ENCODE results near the gene OMP. TPM values are rescaled to one million over a fixed set of nuclear protein-coding genes. Genes with fewer than 3 reads are reported as not detected.
A peak's percentile ranks its signal among the peaks of the same experiment; 100 is the strongest.

Gene OMP
- total and polyA plus RNA-seq, 2 donors (not counting 1 experiment from before 2014, with no cell fraction given), result not detected

DNA sequence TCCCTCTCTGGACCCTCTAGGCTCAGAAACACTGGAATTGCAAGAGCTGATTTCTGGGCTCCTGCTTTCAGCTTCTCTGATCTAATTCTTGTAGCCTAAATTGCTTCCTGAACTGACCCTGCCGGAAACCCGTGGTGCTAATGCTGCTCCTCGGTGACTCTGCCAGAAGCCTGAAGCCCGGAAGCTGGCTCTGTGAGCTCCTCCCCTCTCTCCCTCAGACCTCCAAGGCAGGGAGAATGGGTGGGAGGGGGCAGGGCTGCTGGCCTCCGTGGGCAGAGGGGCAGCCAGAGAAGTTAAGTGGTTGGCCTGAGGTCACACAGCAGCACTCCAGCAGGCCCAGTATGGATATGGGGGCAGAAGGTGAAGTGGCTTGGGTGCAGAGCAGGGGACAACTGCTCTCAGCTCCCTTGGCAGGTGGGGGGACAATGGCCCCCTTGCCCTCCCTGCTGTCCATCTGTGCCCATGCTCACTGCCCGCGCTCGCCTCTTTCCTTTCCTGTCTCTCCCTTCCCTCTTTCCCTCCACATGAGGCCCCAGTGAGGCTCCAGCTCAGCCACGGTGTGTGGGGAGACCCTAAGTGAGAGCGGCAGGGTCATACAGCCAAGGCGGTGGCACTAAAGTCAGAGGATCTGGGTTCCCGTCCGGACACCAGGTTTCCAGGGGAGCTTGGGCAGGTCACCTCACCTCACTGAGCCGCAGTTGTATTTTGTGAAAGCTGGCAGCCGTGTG is 19.6 kb upstream of the OMP start:
- Mint-ChIP-seq H3K27ac (no peak overlapping the region), H3K4me1 (peaks cover 13% of the 10 kb centered on the region), H3K9me3 (ENCODE audit: insufficient read depth) (peaks cover 9% of the 10 kb centered on the region), H3K4me3 (no peak overlapping the region), H3K27me3 (no peaks in the 10 kb centered on the region)
- peak overlapping the region; percentile 58 for H2AFZ ChIP-seq (ENCODE audit: insufficient read depth, low read depth, low read length, poor library complexity, severe bottlenecking)
- ChIA-PET CTCF (interaction anchor here (2.6 kb wide), 1 partner anchor 8 kb away, joined by 14 read pairs; no protein-coding TSS in a partner anchor), POLR2A (no interaction called here)
- H3K27me3 ChIP-seq (replicated peaks in 1 of 4; ENCODE audit: control extremely low read depth in 1 of 4, control insufficient read depth in 3 of 4, insufficient read depth in 4 of 4, low read length in 3 of 4), result no peaks in the 10 kb centered on the region
- H3K9ac ChIP-seq (ENCODE audit: low read length), result no peak overlapping the region
- H3K4me3 ChIP-seq (ENCODE audit: control extremely low read depth in 1 of 5, extremely low read depth in 1 of 5, insufficient read depth in 1 of 5, low read depth in 2 of 5, low read length in 4 of 5), result no peak overlapping the region
- peaks cover 6 to 16% of the 10 kb centered on the region in 2 donors for H3K4me1 ChIP-seq (ENCODE audit: control insufficient read depth in 2 of 2, insufficient read depth in 2 of 2, low read length in 2 of 2)
- DNase-seq (no peak), ATAC-seq (ENCODE audit: low read depth) (no peak)
- H3K27ac ChIP-seq (ENCODE audit: low read length in 2 of 2), result no peak overlapping the region
- H3K4me2 ChIP-seq (replicated peaks; ENCODE audit: low read depth, low read length, poor library complexity, severe bottlenecking), result peak overlapping the region; percentile 18
- H4K20me1 ChIP-seq (ENCODE audit: control insufficient read depth, insufficient read depth, low read length, poor library complexity, severe bottlenecking), result no peaks in the 10 kb centered on the region
- H3K79me2 ChIP-seq (ENCODE audit: control insufficient read depth, insufficient read depth, low read length), result no peaks in the 10 kb centered on the region
- H3K36me3 ChIP-seq (replicated peaks in 1 of 2; ENCODE audit: control extremely low read depth in 1 of 2, control insufficient read depth in 1 of 2, extremely low read depth in 1 of 2, insufficient read depth in 2 of 2, low read length in 1 of 2), result no peaks in the 10 kb centered on the region
- TF ChIP-seq, protein P1, sequence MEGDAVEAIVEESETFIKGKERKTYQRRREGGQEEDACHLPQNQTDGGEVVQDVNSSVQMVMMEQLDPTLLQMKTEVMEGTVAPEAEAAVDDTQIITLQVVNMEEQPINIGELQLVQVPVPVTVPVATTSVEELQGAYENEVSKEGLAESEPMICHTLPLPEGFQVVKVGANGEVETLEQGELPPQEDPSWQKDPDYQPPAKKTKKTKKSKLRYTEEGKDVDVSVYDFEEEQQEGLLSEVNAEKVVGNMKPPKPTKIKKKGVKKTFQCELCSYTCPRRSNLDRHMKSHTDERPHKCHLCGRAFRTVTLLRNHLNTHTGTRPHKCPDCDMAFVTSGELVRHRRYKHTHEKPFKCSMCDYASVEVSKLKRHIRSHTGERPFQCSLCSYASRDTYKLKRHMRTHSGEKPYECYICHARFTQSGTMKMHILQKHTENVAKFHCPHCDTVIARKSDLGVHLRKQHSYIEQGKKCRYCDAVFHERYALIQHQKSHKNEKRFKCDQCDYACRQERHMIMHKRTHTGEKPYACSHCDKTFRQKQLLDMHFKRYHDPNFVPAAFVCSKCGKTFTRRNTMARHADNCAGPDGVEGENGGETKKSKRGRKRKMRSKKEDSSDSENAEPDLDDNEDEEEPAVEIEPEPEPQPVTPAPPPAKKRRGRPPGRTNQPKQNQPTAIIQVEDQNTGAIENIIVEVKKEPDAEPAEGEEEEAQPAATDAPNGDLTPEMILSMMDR (IDR thresholded peaks at IDR 0.05), result no peak
- TF ChIP-seq EZH2 (IDR thresholded peaks at IDR 0.05; ENCODE audit: borderline replicate concordance, insufficient read depth, low read depth, low read length, poor library complexity, severe bottlenecking), result no peak
- H3K9me3 ChIP-seq (ENCODE audit: control extremely low read depth in 1 of 3, control insufficient read depth in 2 of 3, insufficient read depth in 1 of 3, low read length in 2 of 3), result peaks cover 0 to 5% (median 0%) of the 10 kb centered on the region in 3 donors
- 82% methylated on average over 13 of the region's 15 CpGs for WGBS (ENCODE audit: insufficient coverage)
- intact Hi-C loops (cut with micrococcal nuclease), result no loop called here

DNA sequence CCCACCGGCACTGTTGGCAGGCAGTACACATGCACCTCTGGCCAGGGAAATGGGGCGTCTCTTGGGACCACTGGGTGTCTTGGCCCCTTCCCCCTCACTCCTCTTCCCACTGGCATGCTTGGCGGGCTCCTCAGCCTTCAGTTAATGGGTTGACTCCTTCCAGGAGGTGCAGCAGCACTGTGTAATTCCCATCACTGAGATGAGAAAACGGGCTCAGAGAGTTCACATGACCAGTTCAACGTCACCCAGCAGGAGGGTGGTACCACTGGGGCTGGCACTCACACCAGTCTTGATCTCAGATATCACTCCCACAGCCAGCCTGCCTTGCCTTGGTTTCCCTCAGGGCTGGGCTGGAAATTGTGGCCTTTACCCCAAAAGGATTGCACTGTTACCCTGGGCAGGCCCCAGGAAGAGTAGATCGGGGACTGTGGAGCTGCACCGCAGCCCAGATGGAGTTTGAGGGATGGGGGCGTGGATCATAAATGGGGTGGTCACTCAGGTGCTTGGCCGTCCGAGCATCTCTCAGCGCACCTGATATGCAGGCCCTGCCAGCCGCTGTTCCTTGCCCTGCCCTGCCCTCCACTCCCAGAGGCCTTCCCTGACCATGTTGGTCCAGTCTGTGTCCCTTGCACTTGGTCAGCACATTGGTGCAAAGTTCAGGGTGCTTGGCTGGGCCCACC is 18.9 kb upstream of the OMP start:
- ChIA-PET CTCF (no interaction called here), POLR2A (no interaction called here)
- Mint-ChIP-seq H3K9me3 (ENCODE audit: insufficient read depth) (peaks cover 5% of the 10 kb centered on the region), H3K27ac (no peak overlapping the region), H3K4me1 (peaks cover 13% of the 10 kb centered on the region), H3K4me3 (no peak overlapping the region), H3K27me3 (no peaks in the 10 kb centered on the region)
- DNase-seq (no peak), ATAC-seq (ENCODE audit: low read depth) (no peak)
- no peak overlapping the region for H2AFZ ChIP-seq (ENCODE audit: insufficient read depth, low read depth, low read length, poor library complexity, severe bottlenecking)
- peaks cover 6 to 16% of the 10 kb centered on the region in 2 donors for H3K4me1 ChIP-seq (ENCODE audit: control insufficient read depth in 2 of 2, insufficient read depth in 2 of 2, low read length in 2 of 2)
- H3K4me3 ChIP-seq (ENCODE audit: control extremely low read depth in 1 of 5, extremely low read depth in 1 of 5, insufficient read depth in 1 of 5, low read depth in 2 of 5, low read length in 4 of 5), result no peak overlapping the region
- WGBS (ENCODE audit: insufficient coverage), result 97% methylated on average over 11 of the region's 12 CpGs
- H3K79me2 ChIP-seq (ENCODE audit: control insufficient read depth, insufficient read depth, low read length), result no peaks in the 10 kb centered on the region
- H3K36me3 ChIP-seq (replicated peaks in 1 of 2; ENCODE audit: control extremely low read depth in 1 of 2, control insufficient read depth in 1 of 2, extremely low read depth in 1 of 2, insufficient read depth in 2 of 2, low read length in 1 of 2), result no peaks in the 10 kb centered on the region
- H3K9me3 ChIP-seq (ENCODE audit: control extremely low read depth in 1 of 3, control insufficient read depth in 2 of 3, insufficient read depth in 1 of 3, low read length in 2 of 3), result peaks cover 0 to 5% (median 0%) of the 10 kb centered on the region in 3 donors
- H3K27ac ChIP-seq (ENCODE audit: low read length in 2 of 2), result no peak overlapping the region
- TF ChIP-seq EZH2 (IDR thresholded peaks at IDR 0.05; ENCODE audit: borderline replicate concordance, insufficient read depth, low read depth, low read length, poor library complexity, severe bottlenecking), result no peak
- TF ChIP-seq, protein P1 (IDR thresholded peaks at IDR 0.05), result no peak
- H3K4me2 ChIP-seq (replicated peaks; ENCODE audit: low read depth, low read length, poor library complexity, severe bottlenecking), result no peak overlapping the region
- intact Hi-C loops (cut with micrococcal nuclease), result no loop called here
- no peaks in the 10 kb centered on the region for H4K20me1 ChIP-seq (ENCODE audit: control insufficient read depth, insufficient read depth, low read length, poor library complexity, severe bottlenecking)
- H3K9ac ChIP-seq (ENCODE audit: low read length), result no peak overlapping the region
- no peaks in the 10 kb centered on the region for H3K27me3 ChIP-seq (replicated peaks in 1 of 4; ENCODE audit: control extremely low read depth in 1 of 4, control insufficient read depth in 3 of 4, insufficient read depth in 4 of 4, low read length in 3 of 4)
